SK-N-SH (cell line): ENCODE data around the gene MPP4.

ENCODE experiments used
- CTCF ChIP-seq: fragments of 200-600 bp; sonication (generic); IDR thresholded peaks from 2 replicates; pipeline ENCODE4 v1.6.1; 2017; ENCODE audit warnings: antibody characterized with exemption, mild to moderate bottlenecking, moderate library complexity
- EZH2phosphoT487 ChIP-seq: fragments of 200-600 bp; sonication (generic); IDR thresholded peaks from 2 replicates; pipeline ENCODE4 v1.6.1; 2017; ENCODE audit warnings: low read depth, mixed run types, mild to moderate bottlenecking, antibody characterized with exemption, moderate library complexity, borderline replicate concordance
- MAX ChIP-seq: IDR thresholded peaks from 2 replicates; pipeline ENCODE4 v1.4.0; 2012; ENCODE audit warnings: low read depth
- NFIC ChIP-seq: IDR thresholded peaks from 2 replicates; pipeline ENCODE4 v1.4.0; 2012; ENCODE audit warnings: borderline replicate concordance
- PBX3 ChIP-seq: IDR thresholded peaks from 2 replicates; pipeline ENCODE4; 2012
- RAD21 ChIP-seq: IDR thresholded peaks from 2 replicates; pipeline ENCODE4 v1.6.1; 2012; ENCODE audit warnings: mild to moderate bottlenecking, low read length
- REST ChIP-seq: IDR thresholded peaks from 2 replicates; pipeline ENCODE4 v1.6.1; 2012; ENCODE audit warnings: mild to moderate bottlenecking, low read depth, low read length, moderate library complexity

GRCh38 chr2:201674794-201675193, 23.6 kb downstream of the MPP4 start:
- TF ChIP-seq CTCF = no peak
- TF ChIP-seq REST = no peak
- no peak for TF ChIP-seq RAD21
- TF ChIP-seq EZH2phosphoT487 = no peak
- TF ChIP-seq MAX = no peak
- no peak for TF ChIP-seq PBX3
- TF ChIP-seq NFIC = no peak
